Stomach (tissue), 4 donors: Measurements from ENCODE around the gene DLG2.

Experiments used
- CTCF ChIP-seq, 7 experiments: fragments of 450-650 bp in 4 of 7; fragments of 200-600 bp in 3 of 7; sonication (generic) in 3 of 7; IDR thresholded peaks; one replicate each; pipeline ENCODE4 v1.5.1; 2016 to 2019; ENCODE audit warnings: antibody characterized with exemption in 7 of 7, control low read depth in 2 of 7, mild to moderate bottlenecking in 1 of 7
- POLR2A ChIP-seq, 4 donors: fragments of 450-650 bp; IDR thresholded peaks; one replicate each; pipeline ENCODE4 v1.6.1; 2016; ENCODE audit warnings: antibody characterized with exemption in 4 of 4, control low read depth in 2 of 4, mild to moderate bottlenecking in 1 of 4, moderate library complexity in 1 of 4

GRCh38 chr11:84965484-84965883 lies 661.7 kb downstream of the DLG2 start:
- no peak for TF ChIP-seq POLR2A (IDR thresholded peaks at IDR 0.05)
- TF ChIP-seq CTCF (IDR thresholded peaks at IDR 0.05): no peak
